NCI-H187 treated with DMSO at 0.1 percent for 48 hours (cell line): ENCODE data around the gene HS3ST5.

Experiments used
- DNase-seq: peaks from one replicate; lab custom pipeline; 2025; lab: John Stamatoyannopoulos, UW

The HS3ST5 gene

DNA sequence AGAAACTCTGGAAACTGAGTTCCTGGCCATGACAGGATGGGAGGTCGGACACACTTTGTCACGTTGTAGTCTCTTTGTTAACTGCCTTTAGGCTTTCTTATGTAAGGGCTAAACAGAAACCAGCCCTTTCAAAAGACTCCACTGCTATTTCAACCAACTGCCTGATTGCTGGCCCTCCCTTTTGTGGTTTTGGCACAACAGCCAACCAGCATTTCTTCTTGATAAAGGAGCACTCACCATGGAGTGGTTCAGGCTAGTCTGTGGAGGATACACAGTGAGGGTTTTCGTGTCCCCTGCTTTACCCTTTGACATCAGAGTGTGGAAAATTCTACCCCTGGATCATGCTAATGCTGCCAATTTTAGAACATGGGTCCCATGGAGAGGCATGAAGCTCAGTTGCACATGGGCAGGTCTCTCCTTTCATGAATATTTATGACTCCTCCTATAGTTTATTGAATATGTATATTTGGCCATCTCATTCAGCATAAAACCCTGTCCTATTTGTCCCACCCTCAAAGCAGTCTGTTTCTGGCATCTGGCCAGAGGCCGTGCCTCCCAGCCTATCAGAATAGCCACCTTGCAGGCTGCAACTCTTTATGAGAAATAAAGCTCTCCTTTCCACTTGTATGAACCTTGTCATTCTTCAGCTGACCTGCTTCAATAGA lies 148.3 kb downstream of the HS3ST5 start:
- DNase-seq: no peak

DNA sequence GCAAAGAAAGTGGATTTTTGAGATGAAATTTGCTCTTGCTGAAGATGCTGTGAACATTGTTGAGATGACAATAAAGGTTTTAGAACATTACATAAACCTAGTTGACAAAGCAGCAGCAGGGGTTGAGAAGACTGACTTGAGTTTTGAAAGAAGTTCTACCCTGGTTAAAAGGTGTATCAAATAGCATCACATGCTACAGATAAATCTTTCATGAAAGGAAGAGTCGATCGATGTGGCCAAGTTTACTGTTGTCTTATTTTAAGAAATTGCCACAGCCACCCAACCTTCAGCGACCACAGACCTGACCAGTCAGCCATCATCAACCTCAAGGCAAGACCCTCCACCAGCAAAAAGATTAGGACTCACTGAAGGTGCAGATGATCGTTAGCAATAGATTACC lies 155.3 kb downstream of the HS3ST5 start:
- DNase-seq: no peak

DNA sequence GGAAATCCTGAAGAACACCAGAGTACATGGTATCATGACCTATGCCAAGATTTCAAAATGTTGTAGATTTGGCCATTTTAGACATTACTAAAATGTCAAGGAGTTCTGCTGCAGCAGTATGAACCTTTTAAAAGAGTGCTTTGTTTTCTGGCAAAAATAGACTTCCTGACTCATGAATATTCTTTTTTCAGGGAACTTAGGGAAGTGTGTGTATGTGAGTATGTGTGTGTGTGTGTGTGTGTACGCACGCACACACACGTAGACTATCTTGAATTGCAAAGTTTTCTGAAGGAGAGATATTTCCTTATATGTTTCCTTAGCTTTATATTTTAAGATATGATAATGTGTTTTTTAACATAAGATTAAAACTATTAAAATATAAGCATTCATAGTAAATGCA lies 161.2 kb downstream of the HS3ST5 start:
- DNase-seq: no peak

DNA sequence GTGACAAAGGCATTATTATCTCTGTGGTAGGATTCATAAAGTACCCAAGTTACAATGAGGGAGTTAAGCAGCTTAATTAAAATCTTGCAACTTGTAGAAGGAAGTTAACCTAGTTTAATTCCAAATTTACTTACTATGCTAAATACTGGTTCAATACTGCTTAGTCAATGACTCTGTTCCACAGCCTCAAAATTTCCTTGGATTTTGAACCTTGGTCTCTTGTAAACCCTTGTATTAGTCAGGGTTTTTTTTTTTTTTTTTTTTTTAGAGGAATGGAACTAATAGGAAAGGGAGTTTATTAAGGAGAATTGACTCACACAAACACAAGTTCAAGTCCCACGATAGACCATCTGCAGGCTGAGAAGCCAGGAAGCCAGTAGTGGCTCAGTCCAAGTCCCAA lies 163.4 kb downstream of the HS3ST5 start:
- DNase-seq: no peak

DNA sequence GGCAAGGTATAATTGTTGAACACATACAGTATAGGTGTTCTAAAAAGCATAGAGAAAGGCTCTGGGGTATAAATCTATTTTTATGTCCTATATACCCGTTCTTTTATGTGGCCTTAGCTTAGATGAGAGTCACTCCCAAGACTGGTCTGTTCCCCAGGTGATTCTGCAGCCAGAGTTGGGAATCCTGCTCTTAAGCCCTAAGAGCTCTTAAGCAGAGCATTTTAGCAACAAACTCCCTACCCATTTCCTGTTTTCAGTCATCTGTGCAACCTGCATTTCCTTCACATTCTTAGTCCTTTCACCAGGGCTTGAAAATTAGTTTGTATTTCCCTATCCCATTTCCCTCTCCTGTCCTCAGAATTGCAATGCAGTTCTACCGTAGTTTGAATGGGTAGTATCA lies 166.1 kb downstream of the HS3ST5 start:
- DNase-seq: no peak

DNA sequence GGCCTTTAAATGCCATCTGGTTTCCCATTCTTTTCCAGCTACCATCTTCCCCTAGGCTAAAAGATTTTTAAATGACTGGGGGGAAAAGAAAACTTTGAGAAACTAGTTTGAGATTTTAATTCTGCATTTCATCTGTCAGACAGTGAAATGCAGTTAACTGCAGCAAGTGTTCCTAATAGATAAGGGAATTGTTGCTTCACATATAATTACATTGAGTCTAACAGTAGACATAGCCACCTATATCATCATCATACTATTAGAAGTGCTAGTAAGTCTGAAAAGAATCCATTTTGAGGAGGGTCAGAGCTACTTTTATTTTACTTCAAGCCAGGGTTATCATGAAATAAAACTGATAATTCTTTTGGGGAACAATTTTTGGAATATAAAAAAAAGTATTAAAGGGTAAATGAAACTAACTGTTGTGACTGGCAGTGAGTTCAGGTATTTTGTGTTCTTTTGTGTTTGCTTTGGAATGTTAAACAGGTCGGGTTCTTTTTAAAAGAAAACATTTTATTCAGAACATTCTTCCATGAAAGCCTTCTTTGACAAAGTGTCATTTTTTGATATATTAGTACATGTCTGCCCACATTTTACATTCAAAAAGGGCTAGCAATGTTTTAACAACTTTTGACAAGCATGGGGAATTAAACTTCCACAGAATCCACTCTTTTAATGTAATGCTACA lies 170.1 kb downstream of the HS3ST5 start:
- no peak for DNase-seq

DNA sequence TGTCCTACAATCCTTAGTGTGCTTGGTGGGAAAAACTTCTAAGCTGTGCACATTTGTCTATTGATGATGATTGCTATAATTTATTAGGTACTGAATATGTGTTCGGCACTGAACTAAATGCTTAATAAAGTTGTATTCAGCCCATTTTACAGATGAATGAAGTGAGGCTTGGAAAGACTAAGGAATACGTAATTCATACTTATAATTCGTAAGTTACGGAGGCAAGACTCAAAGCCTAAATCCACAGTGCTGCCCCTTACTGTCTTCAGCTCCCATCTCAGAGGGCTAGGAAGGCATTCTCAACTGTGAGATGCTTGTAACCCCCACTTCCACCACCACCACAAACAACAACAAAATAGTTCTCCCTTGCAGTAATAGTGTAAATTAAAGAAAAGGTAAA lies 171.3 kb downstream of the HS3ST5 start:
- no peak for DNase-seq

DNA sequence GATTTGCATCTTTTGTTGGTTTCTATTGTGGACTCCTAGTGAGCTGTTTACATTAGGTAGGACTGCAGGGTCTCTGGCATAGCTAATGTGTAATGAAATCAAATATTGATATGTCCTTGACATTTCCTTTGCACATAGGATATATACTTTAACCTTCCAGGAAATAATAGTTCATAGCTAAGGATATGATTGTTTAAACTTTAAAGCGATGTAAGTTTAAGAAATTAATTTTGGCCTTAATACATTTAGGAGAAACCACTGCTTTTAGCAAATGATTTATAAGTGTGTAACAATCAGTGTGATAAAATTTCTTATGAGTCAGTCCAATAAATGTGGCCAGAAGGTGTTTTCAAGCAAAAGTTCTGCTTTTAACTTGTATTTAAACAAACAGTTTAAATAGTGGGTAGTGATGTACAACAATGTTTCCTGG lies 171.8 kb downstream of the HS3ST5 start:
- DNase-seq: no peak

DNA sequence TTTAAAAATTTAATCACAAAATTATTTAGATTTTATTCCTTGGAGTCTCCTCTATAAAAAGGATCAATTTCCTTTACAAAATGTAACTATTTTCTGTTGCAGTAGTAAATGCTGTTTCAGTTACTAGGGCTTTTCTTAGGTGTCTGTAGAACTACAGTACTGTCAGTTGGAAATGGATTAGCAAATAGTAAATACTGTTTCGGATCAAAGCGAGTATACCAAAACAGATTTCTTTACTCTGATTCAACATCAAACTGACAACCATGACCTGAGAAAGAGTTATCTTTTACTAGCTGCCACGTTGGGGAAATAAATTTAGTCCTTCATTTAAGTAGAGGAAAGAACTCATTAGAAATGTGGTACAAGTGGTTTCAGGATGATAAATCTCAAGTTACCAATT lies 172.5 kb downstream of the HS3ST5 start:
- DNase-seq: no peak

DNA sequence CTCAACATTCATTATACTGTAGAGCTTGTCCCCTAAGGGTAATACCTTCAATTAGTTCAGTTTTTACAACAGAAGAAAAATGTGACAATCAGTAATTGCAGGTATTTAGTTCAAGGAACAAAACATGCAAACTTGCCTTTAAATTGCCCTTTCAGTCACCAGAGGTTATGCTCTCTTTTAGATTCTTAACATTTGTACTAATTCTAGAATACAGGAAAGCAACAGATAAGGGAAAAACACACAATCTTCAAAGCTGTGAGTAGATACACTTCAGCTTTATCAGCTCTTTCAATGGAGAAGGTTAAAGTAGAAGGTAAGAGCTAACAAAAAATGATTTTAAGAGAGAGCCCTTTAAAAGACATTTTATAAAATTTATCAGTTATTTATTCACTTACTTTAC lies 173.1 kb downstream of the HS3ST5 start:
- DNase-seq: no peak

DNA sequence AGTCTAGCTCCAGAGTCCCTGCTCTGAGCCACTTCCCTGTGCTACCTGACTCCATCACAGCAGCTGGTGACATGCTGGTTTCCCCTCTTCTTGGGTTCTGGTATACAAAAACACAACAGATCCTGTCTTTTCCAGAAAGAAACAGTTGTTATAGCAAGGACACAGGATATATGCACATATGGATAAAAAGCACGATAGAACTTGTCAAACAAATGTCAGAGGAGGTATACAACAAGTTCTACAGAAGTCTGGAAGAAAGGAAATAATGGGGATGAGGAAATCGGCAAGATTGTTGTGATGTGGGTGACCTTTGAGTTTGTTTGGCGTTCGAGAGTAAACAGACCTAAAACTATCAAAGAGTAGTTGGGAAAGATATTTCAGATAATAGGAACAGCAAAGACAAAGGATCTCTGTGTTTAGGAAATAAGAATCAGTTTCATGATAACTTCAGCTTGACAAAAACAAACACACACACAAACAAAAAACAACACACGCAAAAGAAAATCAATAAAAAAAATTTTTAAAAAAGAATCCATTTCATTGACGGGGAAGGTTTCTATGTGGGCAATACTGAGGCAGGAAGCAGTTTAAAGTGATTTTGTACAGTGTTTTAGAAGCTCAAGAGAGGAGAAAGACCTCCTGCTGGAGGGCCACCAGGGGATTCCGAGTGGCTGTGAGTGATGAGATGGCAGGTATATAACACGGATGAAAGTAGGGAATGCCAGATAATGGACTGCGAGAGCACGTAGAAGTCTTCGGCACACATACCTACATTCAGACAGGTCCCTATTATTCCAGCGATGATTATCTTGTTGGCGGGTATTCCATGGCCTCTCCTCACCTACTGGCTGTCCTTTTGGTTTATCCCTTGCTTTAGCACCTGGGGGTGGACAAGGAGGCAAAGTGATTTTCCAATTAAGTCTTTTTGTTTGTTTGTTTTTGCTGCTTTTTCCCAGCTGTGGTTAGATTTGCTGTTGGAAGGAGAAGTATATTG lies 174.9 kb downstream of the HS3ST5 start:
- DNase-seq: no peak

DNA sequence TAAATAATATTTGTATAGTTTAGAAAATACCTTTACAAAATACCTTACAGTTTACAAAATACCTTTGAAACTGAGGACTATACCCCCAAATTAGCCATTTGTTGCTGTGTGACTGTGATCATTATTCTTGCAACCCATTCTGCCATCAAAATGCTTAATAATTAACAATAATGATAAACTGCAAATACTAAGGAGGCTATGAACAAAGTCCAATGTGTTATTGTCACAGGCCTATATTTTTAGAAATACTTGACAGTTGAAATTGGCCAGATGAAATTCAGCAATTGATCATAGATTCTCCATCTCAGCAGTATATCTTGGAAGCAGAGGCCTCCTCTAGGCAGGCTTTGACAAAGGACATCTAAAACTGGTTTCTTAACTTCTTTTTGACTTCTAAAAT lies 178.6 kb downstream of the HS3ST5 start:
- DNase-seq: no peak

DNA sequence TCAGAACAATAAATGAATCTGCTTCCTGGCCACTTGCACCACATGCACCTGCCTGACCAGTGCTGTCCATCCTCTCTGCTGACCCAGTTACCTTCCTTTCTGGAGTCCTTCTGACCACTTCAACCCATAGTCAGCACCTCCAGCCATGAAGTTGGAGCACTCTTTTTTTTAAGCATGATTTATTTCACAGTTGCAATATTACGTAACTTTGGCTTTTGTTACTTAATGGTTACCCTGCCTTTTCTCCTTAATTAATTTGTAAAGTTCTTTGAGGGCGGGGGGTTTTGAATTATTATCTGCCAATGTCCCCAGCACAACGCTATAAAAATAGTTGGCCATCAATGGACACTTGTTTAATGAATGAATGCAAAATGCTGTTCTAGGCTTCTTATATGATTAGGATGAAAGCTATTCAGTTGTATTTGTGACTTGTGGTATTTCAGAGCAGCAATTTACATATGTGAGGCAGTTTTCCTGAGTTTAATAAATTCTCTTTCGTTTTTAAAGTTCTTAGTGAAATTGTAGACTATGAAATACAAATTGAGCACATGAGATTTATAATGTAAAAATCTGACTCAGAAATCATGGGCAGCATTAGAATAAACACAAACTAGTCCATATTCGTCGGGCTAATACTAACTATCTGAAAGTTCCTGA lies 180.0 kb downstream of the HS3ST5 start:
- DNase-seq: no peak

DNA sequence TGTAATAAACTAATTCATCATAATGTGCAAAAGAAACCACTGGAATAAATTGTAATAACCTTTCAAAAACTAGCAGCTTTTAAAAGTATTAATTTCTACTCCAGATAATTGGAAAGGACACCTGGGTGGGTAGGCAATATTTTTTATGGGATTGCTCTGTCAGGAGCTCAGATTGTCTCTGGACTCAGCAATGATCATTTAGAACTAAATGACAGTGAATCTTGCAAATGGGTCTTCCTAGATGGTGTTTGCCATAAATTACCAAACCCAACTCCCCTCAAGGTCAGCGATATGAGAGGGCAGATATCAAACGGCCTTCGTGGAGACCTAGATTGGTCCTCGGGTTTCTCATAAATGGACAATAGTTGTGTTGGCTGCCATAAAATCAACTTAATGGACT lies 181.9 kb downstream of the HS3ST5 start:
- DNase-seq: no peak

DNA sequence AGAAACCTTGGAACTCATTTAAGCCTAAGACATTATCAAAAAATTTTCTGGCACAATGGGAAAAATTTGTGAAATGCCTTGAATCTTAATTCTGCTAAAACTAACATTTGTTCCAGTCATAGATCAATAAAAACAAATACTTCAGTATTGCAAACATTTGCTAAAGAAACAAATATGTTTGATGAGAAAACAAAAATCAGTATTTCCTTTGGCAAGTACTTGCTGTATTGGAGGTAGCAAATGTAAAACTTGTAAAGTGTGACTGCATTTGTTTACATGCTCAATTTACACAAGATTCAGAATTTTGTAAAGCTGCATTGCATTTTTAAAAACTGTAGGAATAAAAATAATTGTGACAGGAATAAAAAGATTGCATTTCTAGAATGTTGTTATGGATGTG lies 183.1 kb downstream of the HS3ST5 start:
- DNase-seq: no peak

DNA sequence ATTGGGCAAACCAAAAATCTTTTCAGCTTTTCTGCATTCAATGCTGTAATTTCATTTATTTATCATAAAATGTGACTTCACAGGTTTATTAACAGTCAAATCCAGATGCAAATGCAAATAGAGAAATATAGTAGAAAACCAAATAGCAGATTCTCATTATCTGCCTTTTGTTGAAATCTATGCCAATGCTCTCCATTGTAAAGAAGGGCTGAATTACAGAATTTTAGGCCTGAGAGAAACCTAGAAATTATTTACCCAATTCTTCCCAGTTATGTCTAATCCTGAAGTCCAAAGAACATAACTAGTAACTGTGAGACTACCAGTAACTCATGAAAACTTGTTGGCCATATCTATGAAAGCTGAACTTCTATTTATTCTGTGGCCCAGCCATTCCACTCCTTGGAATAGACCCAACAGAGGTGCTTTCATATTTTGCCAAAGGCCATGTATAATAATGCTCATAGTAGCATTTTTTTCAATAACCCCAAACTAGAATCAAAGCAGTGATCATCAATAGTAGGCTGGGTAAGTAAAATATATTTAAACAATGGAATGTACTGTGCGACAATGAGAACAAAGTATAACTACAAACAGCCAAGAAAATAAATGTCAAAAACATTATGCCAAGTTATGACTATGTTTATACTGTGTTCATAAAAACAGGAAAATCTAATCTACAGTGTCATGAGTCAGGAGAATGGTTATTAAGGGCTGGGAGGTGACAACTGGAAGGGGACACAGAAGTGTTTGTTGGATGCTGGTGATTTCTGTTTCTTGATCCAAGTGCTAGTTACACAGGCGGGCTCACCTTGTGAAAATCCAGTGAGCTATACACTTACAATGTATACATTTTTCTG lies 183.8 kb downstream of the HS3ST5 start:
- no peak for DNase-seq

DNA sequence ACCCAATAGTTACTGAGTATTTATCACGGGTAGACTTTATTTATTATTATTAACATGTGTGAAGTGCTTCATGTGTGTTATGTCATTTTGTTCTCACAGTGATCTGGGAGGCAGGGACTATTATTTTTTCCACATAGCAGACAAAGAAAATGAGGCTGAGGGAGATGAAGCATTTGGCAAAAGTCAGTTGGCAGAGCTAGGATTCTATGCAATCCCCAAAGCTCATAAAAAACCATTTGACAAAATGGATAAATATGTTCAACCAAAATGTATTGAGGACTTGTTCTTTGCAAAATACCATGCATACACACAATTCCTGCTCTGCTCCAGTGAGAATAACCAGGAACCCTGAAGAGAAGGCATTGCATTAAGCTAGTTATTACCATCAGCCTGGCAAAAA lies 184.4 kb downstream of the HS3ST5 start:
- DNase-seq: no peak

DNA sequence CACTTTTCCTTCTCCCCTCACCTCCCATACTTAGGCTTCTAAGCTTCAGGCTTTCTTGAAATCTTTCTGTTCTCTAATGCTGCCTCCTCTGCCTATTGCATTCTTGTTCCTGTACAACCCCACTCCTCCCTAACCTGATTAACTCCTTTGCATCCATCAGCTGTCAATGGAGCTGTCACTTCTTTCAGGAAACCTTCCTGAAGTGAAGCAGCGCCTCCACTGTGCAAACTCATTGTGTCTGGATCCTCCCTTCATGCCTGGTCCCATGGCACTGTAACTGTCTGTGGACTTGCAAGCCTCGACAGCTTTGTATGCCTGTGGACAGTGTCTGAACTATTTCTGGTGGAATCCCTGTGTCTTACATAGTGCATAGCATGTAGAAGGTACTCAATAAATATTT lies 185.0 kb downstream of the HS3ST5 start:
- DNase-seq: no peak

DNA sequence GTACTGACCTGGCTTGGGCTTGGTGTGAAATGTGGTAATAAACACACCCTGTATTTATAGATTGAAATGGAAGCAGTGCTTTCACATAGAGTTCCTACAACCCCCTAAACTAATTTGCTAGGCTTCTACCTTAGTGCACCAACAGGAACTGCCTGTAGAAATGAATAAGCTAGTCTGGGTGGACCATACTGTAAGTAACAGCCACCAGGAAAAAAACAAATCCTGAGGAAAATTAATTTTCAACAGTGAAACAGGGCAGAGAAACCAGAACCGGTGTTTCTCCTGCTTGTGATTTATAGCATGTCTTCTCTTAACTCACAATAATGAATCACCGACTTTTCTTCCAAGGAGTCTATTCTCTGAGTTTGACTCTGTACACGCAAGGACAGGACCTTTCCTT lies 187.1 kb downstream of the HS3ST5 start:
- DNase-seq: no peak

DNA sequence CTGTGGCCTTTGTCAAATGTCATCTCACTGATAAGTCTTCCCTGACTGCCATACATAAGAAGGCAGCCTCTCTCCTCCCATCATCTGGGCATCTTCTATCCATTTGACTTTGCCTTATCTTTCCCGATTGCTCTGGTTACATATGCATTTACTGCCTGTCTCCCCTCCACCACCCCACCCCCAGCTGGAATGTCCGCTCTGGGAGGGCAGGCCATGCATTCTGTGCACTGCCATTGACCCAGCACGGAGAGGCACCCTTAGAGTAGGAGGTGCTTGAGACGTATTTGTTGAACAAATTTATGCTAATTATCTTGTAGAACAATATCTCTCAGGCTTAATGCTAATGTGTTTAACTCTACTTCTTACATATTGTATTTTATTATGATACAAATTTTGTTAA lies 188.0 kb downstream of the HS3ST5 start:
- DNase-seq: no peak

DNA sequence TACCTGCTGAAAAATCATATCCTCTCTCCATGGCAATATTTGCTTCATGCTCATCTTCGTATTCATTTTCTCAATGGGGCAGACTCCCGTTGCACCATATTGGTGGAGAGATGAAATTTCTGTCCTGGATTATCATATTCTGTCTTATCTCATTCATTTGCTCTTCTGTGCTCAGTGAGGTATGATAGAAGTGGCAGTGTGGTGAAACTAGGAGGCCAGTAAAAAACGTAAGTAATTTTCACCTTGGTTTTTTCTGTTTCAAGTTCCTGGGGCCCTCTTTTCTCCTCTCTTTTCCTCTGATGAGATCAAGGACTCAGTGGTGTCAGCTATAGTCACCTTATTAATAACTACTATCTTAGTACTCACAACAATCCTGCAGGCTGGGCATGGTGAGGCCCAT lies 189.4 kb downstream of the HS3ST5 start:
- no peak for DNase-seq
